T-helper 9 cell (primary cell): Measurements from ENCODE around the gene BRWD1.
"Not testable (repeated sequence)": the region's sequence is repeated elsewhere in the genome, so short reads cannot be mapped to it uniquely, and the experiment has no call there.

ENCODE experiments used
- DNase-seq: peaks from one replicate; pipeline ENCODE4 v3.0.0-alpha.2; 2020

Gene BRWD1

DNA sequence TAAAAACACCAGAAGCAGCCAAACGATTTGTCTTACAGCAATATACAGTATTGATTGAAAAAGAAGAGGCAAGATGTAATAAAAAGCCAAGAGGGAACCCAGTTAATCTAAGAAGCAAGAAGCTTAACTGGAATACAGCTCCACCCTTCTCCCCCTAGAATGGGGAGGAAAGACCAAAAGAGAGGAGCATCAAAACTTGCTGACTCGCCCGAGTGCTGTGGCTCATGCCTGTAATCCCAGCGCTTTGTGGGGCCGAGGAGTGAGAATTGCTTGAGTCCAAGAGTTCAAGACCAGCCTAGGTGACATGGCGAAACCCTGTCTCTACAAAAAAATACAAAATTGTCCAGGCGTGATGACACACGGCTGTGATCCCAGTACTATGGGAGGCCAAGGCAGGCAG is 32.2 kb downstream of the BRWD1 start:
- DNase-seq: no peak

DNA sequence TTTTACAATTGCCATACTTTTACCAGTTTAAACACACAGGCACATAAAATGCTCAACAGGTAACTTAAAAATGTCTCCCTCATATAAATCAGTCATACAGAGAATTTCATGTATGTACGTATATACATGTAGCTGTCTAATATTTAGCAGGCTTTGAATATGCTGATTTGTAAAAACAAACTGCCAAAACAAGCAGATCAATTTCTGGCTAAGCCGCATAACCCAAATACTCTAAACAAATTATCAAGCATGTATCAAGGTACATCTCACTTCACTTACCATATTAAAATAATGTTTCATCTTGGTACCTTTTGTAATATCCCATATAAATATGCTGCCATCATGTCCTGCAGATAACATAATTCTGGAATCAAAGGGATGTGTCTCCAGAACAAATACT is 43.8 kb downstream of the BRWD1 start:
- DNase-seq: no peak

DNA sequence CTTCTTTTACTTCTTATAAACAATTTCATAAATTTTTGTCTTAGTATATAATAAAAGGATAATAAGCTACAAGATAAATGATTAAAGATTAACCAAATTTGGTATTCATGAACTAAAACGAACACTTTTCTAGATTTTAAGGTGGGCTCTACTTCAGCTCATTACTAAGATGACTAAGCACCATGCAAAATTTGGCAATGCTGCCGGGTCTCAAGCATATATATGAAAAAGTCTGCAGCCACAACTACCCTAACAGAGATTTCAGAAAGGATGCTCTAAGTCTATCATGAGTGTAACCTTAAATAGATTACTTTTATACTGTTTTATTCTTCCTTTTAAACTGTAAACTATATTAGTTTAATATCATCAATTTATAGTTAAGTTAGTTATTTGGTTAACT is 47.8 kb downstream of the BRWD1 start:
- no peak for DNase-seq

DNA sequence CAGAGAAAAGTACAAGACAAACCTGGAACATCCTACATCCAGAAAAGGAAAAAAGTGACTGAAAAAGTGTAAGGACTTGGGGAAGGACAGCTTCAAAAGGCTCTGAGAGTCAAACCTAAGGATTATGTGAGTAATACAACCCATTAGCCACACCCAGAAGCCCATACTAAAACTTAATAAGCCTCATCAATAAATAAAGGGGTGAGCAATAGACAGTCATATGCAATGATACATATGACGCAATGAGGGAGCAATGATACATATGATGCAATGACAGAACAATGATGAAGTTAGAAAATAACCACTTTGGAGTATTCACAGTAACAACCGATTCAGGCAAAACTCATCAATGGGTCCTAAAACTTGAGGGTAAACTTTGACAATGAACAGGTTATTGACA is 50.1 kb downstream of the BRWD1 start:
- DNase-seq: no peak

DNA sequence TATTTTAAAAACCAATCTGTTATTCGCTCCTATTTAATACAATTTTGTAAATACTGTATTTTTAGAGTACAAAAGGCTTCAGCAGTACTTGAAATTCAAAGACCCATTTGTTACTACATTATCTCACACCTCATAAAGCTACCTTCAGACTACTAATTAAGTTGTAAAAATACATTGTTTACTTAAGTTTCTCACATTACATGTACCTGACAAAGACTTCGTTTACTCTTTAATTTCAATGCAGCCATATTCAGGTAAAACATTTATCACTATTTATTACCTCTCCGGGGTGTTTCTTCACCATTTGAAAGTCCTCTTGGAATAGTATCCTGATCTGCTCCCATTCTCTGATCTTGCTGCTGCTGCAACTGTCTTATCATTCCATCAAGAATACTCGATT is 55.2 kb downstream of the BRWD1 start:
- DNase-seq: no peak

DNA sequence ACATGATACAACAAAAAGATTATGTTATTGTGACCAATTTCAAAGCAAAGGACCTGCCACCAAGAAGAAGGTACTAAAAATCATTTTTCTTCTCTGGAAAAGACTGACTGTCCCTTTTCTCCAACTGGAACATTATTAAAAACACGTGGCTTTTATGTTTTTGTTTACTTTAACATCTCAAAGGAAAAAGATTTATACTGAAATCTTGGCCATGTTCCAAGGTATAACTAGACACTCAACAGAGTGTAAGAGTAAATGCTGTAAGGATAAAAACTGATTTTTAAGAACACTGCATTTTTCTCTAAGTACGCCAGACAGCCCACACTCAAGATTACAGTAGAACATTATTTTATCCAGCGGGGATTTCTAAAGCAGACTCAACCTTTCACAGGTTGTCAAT is 62.1 kb downstream of the BRWD1 start:
- DNase-seq: no peak

DNA sequence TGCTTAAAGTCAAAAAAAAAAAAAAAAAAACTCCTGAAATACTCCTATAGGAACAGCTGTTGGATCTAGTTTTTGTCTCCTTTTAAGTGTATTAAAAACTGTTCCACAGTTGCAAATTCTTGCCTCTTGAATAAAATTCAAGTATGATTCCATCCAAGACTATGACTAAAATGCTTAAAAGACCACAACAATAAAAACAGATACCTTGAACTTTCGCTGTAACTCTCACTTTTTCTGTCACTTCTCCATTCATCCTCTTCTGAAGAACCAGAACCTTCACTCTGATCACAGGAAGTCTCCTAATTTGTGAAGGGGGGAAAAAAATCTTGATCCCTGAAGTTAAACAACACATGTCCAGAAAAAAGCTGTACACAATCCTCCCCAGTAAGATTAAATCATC is 75.2 kb downstream of the BRWD1 start:
- DNase-seq: no peak

DNA sequence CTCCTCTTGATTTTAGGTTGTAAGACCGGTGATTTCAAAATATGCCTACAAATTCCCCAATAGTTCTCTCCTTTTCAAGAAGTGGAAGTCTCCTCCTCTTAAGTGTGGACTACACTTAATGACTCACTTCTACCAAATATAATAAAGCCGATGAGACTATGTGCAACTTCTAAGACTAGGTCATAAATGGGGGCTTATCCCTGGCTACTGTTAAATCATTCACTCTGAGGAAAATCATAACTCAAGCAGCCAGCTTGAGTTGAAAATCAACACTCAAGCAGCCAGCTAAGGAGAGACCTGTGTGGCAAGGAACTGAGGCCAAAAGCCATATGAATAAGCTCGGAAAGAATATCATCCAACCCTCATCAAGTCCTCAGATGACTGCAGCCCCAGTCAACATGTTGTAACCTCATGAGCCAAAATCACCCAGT is 80.6 kb downstream of the BRWD1 start:
- no peak for DNase-seq

DNA sequence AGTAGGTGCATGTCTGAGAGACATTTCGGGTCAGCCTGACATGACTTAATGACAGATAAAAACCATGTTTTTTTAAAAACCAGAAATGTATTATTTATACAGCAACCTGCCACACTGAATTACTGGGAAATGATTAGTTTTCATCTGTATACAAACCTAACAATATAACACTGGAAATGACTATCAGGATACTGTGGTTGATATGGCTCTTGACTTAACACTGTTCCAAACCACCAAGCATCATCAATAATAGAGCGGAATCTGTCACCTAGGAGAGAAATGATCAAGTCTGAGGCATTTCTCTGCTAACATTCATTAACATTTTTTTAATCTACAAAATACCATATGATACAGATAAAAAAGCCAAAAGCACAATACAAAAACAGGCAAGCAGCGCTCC is 88.5 kb downstream of the BRWD1 start:
- DNase-seq: no peak

DNA sequence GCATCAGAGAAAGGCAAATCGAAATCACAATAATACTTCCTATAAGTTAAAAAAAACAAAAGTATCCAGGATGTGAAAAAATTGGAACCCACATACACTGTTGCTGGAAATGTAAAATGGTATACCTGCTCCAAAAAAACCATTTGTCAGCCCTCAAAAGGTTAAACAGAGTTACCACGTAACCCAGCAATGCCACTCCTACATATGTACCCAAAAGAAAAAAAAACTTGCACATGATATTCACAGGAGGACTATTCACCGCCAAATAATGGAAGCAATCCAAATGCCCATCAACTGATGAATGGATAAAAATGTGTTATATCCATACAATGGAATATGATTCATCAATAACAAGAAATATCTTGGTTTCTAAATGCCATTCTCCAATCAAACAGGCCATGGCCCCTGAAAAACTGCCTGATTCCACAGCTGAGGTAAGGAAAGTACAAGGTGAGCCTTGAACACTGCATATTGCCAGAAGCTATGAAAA is 91.4 kb downstream of the BRWD1 start:
- no peak for DNase-seq

DNA sequence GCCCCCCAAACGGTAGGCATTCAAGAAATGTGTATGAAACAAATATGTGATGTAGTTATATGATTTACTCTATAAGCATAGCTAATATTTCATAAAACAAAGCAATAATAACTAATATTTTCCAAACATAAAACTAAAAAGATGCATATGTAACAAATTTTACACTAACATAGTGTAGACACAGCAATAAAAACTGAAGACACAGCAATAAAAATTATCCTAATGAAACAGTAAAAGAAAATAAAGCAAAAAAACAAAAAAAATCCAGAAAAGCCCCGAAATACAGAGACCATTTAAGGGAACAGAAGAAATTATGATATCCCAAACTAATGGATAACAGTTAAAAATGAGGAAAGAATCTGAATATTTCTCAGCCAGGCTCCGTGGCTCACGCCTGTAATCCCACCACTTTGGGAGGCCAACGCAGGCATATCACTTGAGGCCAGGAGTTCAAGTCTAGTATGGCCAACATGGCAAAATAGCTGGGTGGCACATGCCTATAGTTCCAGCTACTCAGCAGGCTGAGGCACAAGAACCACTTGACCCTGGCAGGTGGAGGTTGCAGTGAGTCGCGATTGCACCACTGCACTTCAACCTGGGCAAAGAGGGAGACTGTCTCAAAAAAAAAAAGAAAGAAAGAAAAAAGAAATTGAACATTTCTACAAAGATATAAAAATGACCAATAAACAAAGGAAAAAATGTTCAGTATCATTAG is 92.0 kb downstream of the BRWD1 start:
- DNase-seq: no peak

DNA sequence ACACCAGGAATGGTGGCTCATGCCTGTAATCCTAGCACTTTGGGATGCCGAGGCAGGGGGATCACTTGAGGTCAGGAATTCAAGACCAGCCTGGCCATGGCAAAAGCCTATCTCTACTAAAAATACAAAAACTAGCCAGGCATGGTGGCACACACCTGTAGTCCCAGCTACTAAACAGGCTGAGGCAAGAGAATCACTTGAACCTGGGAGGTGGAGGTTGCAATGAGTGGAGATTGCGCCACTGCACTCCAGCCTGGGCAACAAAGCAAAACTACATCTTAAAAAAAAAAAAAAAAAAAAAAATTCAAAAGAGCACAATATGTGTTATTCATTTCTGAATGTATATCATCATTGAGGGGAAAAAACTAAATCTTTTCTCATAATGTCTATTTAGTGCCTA is 92.6 kb downstream of the BRWD1 start:
- not testable (repeated sequence) for DNase-seq

DNA sequence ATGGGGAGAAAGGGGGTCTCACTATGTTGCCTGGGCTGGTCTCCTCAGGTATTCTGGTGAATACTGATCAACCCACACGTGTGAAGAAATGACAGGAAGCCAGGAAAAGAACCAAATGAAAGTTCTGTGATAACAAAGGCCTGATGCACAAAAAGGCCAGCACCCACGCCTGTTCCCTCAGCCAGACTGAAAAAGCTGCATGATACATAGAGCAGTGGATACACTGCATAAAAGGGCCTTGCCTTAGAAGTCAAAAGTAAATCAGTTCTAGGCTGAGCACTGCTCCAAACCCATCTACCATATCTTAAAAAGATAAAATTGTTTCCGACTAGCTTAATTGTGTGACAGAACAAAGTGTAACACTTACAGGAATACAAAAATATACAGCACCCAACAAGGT is 93.3 kb downstream of the BRWD1 start:
- no peak for DNase-seq

DNA sequence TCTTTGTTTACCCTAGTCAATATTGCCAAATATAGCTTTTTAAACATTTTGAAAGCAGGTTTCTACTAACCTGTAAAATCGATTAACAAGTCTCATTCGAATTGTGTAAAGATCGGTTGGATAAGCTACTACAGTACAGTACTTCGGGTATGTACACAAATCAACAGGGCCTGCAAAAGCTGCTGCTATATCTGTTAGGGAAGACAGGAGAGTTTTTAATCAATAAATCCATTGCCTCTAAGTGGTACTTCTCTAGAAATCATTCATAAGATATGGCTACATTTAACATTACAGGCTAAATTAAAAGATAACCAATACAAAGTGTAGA is 95.4 kb downstream of the BRWD1 start:
- no peak for DNase-seq

DNA sequence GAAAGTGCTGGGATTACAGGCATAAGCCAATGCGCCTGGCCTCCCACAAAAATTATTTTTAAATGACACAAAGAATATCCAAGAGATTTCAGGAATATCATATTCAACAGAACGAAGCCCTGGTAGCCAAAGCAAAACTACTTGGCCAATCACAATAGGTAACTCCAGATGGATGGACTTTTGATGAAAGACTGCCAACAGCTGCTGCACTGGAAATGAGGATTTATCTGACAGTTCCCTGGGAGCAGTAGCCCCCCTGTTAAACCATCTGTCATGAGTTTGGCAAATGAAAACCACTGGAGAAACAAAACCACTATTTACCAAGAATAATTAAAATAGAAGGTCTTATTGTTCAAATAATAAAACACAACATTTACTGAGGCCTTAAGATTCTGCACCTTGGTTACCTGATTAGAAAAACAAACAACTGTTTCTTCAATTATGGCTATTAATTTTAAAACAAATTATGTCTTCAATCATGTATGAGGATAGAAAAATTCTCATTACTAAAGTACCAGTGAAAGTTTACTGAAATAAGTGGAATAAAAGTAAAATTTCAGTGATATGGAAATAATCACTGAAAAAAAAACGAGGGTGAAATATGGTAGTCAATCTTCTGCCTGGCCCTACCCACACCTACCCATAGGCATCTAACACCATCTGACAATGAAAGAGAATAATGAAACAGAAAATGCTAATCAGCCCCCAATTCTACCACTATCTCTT is 95.9 kb downstream of the BRWD1 start:
- DNase-seq: no peak

DNA sequence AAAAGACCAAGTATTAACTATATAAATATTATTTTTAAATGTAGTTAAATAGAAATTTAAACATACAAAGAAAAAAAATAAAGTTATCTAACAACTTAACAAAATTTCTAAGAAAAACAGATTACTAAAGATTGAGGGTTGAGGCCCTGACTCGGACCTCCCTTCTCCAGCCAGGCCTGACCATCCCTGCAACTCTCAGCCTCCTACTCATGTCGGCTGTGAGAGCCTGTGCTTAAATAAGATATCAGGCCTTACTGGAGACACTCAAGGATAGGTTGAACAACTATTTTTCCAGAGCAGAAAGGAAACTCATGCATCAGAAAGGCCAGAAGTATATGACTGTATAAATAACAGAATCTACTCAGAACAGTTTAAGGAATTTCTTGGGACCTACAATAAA is 97.1 kb downstream of the BRWD1 start:
- no peak for DNase-seq

DNA sequence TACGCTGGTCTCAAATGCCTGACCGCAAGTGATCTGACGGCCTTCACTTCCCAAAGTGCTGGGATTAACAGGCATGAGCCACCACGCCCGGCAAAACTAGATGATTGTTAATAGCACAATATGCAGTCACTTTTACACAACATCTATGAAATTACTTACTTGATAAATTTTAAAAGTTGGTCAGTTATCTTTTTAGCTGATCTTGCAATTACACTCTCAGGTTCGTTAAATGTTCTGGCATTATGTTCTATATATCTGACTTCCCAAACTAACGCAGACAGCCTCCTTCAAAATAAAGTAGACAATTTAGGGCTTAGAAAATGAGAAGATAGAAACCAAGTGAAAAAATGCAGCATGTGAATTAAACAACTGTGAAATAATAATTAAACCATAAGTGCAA is 98.4 kb downstream of the BRWD1 start:
- no peak for DNase-seq

DNA sequence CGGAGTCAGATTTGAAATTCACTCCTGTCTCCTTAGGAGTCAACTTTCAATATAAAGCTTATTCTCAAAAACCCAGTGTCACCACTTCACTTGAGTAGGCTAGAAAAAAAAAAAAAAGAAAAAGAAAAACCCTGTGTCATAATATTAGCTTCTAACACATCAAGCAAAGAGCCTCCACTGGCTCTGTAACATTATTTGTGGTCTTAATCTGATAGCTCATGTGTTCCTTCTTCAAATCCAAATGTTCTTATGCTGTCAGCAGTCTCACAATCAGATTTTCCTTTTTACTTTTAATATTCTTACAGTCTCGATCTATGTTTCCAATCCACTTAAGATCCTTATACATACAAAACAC is 104.1 kb downstream of the BRWD1 start:
- DNase-seq: no peak

DNA sequence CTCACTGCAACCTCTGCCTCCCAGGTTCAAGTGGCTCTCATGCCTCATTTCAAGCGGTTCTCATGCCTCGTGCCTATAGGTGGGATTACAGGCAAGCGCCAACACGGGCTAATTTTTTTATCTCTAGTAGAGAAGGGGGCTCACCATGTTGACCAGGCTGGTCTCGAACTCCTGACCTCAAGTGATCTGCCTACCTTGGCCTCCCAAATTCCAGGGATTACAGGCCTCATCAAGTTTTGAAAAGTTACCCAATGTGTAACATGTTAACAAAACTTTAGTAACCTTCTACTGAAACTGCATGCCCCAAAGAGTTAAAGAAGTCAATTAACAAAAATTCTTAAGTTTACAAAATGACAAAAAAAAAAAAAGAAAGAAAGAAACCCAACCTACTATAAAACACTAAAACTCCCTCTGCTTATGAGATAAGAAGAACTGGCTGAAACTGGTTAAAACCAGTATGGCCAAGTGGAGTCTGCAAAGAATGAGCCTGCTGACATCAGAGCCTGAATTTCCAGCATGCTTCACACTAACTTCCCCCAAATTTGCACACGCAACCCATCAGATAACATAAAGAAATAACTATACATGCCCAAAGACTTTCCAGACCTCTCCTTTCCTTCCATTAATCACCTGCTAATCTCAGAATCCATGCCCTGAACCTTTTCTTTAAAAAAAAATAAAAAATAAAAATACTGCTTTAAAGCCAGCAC is 104.7 kb downstream of the BRWD1 start:
- DNase-seq: no peak

DNA sequence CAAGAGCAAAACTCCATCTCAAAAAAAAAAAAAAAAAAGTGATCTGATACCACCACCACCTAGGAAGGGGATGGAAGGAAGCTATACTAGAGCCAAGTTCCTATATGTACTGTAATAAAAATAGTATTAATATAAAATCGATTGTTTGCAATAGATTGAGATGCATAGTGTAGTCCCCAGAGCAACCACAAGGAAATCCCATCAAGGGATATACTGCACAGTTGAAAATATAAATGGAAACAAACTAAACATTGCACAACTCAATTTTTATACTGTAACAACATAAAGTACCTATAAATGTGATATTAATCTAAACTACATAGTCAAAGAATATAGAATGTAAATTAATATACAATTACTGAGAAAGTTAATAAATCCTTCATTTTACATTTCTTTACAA is 109.3 kb downstream of the BRWD1 start:
- no peak for DNase-seq

DNA sequence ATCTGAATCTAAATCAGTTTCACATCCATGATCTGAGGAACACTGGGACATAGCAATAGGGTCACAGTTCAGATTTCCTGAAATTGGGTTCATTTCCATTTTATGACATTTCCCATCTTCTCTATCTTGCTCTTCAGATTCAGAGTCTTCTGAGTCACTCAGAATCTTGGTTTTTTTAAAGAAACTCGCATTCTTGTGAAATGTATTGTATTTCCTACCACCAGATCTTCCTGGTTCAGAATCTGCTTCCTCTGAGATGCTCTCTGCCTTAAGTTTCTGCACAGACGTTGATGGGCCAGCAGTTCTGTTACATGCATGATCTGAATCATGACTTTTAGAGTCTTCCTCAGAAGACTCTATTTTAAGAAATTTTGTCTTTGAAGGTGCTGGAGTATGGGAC is 114.6 kb downstream of the BRWD1 start:
- no peak for DNase-seq

DNA sequence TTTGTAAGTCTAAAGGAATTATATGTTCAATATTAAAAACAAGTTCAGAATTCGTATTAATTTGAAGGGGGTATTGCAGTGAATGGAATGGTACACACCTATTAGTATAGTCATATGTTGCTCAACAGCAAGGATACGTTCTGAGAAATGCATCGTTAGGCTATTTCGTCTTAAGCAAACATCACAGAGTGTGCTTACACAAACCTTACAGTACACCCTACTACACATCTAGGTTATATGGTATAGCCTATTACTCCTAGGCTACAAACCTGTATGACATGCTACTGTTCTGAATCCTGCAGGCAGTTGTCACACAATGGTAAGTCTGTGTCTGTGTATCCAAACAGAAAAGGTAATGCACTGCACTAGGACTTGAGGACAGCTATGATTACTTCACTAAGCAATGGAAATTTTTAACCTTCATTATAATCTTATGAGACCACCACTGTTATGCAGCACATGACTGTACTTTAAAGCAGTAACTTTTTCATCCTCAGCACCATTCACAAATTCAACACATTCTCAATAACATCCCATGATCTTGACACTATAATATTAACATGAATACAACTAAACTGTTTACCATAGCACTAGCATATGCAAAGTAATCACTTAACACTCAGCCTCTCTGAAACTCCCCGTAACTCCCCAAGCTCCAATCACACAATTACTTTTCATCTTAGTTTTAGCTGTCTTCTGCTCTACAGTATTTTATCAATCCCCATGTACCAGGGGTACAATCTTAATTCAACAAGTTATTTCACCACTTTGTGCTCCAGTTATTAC is 115.8 kb downstream of the BRWD1 start:
- no peak for DNase-seq

DNA sequence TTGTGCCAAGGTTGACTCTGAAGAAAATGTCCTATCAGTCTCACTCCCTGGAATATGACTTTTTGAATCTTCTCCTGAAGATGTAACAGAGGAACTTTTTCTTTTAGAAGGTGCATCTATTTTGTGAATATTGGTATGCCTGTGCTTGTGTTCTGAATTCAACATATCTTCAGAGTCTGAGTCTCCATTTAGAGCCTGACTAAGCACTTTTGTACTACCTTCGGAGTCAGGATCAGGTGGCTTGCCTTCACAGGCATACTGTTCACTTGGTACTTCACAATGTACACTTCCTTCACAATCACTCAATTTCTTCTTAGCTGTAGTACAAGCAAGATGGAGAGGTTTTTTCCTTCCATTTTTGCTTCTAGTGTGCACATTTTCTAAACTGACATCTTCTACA is 116.6 kb downstream of the BRWD1 start:
- no peak for DNase-seq
